Mesodermal cell (in vitro differentiated cells): ENCODE data around the gene AKT2.

ENCODE experiments used
- H3K27ac ChIP-seq: 2 replicates; pipeline ENCODE4 v1.7.0; 2013; ENCODE audit warnings: mild to moderate bottlenecking, low read depth, low read length, moderate library complexity; ENCODE audit not compliant: severe bottlenecking
- H3K36me3 ChIP-seq: 2 replicates; pipeline ENCODE4 v1.7.1; 2013; ENCODE audit warnings: mild to moderate bottlenecking, low read length, moderate library complexity; ENCODE audit not compliant: control insufficient read depth, insufficient read depth
- H3K4me1 ChIP-seq: one replicate; pipeline ENCODE4 v1.7.1; 2013; ENCODE audit warnings: mild to moderate bottlenecking, low read length; ENCODE audit not compliant: insufficient read depth, control insufficient read depth, poor library complexity, severe bottlenecking
- H3K4me3 ChIP-seq: 2 replicates; pipeline ENCODE4 v1.7.0; 2013; ENCODE audit warnings: low read length, control low read depth, mild to moderate bottlenecking; ENCODE audit not compliant: insufficient read depth, poor library complexity, severe bottlenecking; ENCODE audit errors: extremely low read depth
- H3K9me3 ChIP-seq: 2 replicates; pipeline ENCODE4 v1.7.1; 2013; ENCODE audit warnings: mild to moderate bottlenecking, low read length, moderate library complexity; ENCODE audit not compliant: control insufficient read depth
- WGBS, 2 experiments: methylation state at CpG; one replicate each; pipeline ENCODE4 v1.1.5; 2013; ENCODE audit warnings: missing lambda C conversion rate in 2 of 2; ENCODE audit not compliant: insufficient coverage in 2 of 2; 5-methylcytosine and 5-hydroxymethylcytosine counted together

AKT2 gene

GRCh38 chr19:40320558-40320935 is 35.4 kb upstream of the AKT2 start:
- WGBS, 2 experiments: 89 to 97% methylated on average over 4 to 7 of the region's 7 CpGs
- H3K4me3 ChIP-seq: no peak overlapping the region
- H3K9me3 ChIP-seq: no peaks in the 10 kb centered on the region
- peaks cover 74% of the 10 kb centered on the region for H3K36me3 ChIP-seq
- H3K27ac ChIP-seq: no peak overlapping the region
- H3K4me1 ChIP-seq: no peaks in the 10 kb centered on the region

GRCh38 chr19:40317338-40317737 is 32.2 kb upstream of the AKT2 start:
- Histone ChIP-seq H3K4me1 (no peaks in the 10 kb centered on the region), H3K27ac (no peak overlapping the region), H3K36me3 (peaks cover 44% of the 10 kb centered on the region), H3K9me3 (no peaks in the 10 kb centered on the region), H3K4me3 (no peak overlapping the region)
- 90 to 95% methylated on average over 7 of the region's 7 CpGs for WGBS, 2 experiments

GRCh38 chr19:40315812-40316470 is 30.8 kb upstream of the AKT2 start:
- Histone ChIP-seq H3K36me3 (peaks cover 30% of the 10 kb centered on the region), H3K4me3 (no peak overlapping the region), H3K27ac (no peak overlapping the region), H3K4me1 (no peaks in the 10 kb centered on the region), H3K9me3 (no peaks in the 10 kb centered on the region)
- WGBS, 2 experiments: 91% methylated on average over 4 of the region's 5 CpGs

DNA sequence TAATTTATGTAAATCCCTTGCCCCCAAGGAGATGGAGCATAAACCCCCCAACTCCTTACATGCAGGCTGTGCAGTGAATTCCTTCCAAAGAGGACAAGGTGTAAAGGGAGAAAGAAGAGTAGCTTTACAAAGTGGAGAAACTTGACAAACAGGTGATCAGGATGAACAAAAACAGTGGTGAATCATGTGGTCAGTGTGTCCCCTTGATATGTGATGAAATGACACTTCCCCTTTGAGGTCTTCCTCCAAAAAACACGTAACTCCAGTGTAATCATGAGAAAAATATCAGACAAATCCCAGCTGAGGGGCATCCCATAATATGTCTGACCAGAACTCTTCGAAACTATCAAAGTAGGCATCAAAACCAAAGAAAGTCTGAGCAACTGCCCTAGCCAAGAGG is 29.5 kb upstream of the AKT2 start:
- no peaks in the 10 kb centered on the region for H3K4me1 ChIP-seq
- no peaks in the 10 kb centered on the region for H3K9me3 ChIP-seq
- H3K4me3 ChIP-seq: no peak overlapping the region
- H3K36me3 ChIP-seq: peaks cover 18% of the 10 kb centered on the region
- WGBS, 2 experiments: 80 to 90% methylated on average over 2 of the region's 2 CpGs
- no peak overlapping the region for H3K27ac ChIP-seq

DNA sequence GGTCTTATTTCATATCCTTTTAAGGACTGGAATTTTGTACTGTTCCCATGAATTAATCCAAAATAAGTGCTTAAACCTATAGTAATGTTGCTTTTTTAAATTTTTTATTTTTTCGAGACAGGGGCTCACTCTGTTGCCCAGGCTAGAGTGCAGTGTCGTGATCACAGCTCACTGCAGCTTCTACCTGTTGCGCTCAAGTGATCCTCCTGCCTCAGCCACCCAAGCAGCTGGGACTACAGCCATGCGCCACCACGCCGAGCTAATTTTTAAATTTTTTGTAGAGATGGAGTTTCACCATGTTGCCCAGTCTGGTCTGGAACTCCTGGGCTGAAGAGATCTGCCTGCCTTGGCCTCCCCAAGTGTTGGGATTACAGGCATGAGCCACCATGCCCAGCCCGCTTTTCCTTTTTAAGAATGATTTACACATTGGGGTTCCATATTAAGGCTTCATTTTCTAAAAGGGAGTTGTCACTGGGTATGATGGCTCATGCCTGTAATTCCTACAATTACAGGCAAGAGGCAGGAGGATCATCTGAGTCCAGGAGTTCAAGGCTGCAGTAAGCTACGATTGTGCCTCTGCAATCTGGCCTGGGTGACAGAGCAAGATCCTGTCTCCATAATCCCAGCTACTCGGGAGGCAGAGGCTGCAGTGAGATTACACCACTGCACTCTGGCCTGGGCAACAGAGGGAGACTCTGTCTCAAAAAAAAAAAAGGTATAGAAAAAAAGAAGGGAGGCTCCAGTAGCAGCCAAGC is 28.3 kb upstream of the AKT2 start:
- 91 to 100% methylated on average over 5 to 6 of the region's 9 CpGs for WGBS, 2 experiments
- H3K4me3 ChIP-seq: no peak overlapping the region
- H3K4me1 ChIP-seq: no peaks in the 10 kb centered on the region
- no peak overlapping the region for H3K27ac ChIP-seq
- H3K9me3 ChIP-seq: no peaks in the 10 kb centered on the region
- peaks cover 13% of the 10 kb centered on the region for H3K36me3 ChIP-seq

GRCh38 chr19:40312533-40312932 is 27.4 kb upstream of the AKT2 start:
- Histone ChIP-seq H3K27ac (no peak overlapping the region), H3K4me1 (no peaks in the 10 kb centered on the region), H3K4me3 (no peak overlapping the region), H3K9me3 (no peaks in the 10 kb centered on the region), H3K36me3 (peaks cover 8% of the 10 kb centered on the region)
- no CpG with 5 or more reads among the region's 2 CpGs for WGBS, 2 experiments

DNA sequence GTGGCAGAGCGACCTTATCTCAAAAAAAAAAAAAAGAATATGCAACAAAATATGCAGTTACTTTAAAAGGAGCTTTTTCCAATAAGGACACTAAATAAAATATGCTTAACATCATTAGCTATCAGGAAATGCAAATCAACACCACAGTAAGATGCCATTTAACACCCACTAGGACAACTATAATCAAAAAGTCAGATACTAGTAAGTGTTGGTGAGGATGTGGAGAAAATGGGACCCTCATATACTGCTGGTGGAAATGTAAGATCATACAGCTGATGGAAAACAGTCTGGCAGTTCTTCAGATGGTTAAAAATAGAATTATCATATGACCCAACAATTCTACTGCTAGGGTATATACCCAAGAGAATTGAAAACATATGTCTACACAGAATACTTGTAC is 24.5 kb upstream of the AKT2 start:
- no CpG with 5 or more reads among the region's 1 CpG for WGBS, 2 experiments
- Histone ChIP-seq H3K36me3 (no peaks in the 10 kb centered on the region), H3K27ac (no peak overlapping the region), H3K4me1 (no peaks in the 10 kb centered on the region), H3K4me3 (no peak overlapping the region), H3K9me3 (no peaks in the 10 kb centered on the region)

- H3K4me1 ChIP-seq: no peaks in the 10 kb centered on the region
- WGBS, 2 experiments: 19 to 30% methylated on average over 3 to 5 of the region's 5 CpGs
Observed at GRCh38 chr19:40305403-40305802, 20.3 kb upstream of the AKT2 start.

GRCh38 chr19:40304306-40304705 is 19.2 kb upstream of the AKT2 start:
- Histone ChIP-seq H3K9me3 (no peaks in the 10 kb centered on the region), H3K4me1 (no peaks in the 10 kb centered on the region), H3K36me3 (no peaks in the 10 kb centered on the region), H3K4me3 (no peak overlapping the region), H3K27ac (no peak overlapping the region)
- 58 to 83% methylated on average over 2 to 3 of the region's 4 CpGs for WGBS, 2 experiments

More at GRCh38 chr19:40305403-40305802, 20.3 kb upstream of the AKT2 start:
- Histone ChIP-seq H3K36me3 (no peaks in the 10 kb centered on the region), H3K27ac (no peak overlapping the region), H3K9me3 (no peaks in the 10 kb centered on the region), H3K4me3 (no peak overlapping the region)

GRCh38 chr19:40303765-40304164 is 18.6 kb upstream of the AKT2 start:
- 100% methylated on average over 2 of the region's 2 CpGs; no CpG with 5 or more reads in 1 of the 2 experiments for WGBS, 2 experiments
- no peak overlapping the region for H3K4me3 ChIP-seq
- H3K9me3 ChIP-seq: no peaks in the 10 kb centered on the region
- H3K36me3 ChIP-seq: no peaks in the 10 kb centered on the region
- H3K4me1 ChIP-seq: no peaks in the 10 kb centered on the region
- H3K27ac ChIP-seq: no peak overlapping the region
